MM.1S (cell line): ENCODE data around the gene TMOD3.

Experiments
- DNase-seq: peaks from one replicate; pipeline ENCODE4 v3.0.0-alpha.2; 2015
- H2AFZ ChIP-seq: fragments of 300-600 bp; sonication (generic); 2 replicates; pipeline ENCODE4 v1.6.0; 2016; ENCODE audit warnings: antibody characterized with exemption, low read length
- H3F3A ChIP-seq: fragments of 300-600 bp; sonication (generic); 2 replicates; pipeline ENCODE4 v1.6.1; 2016; ENCODE audit warnings: mild to moderate bottlenecking, antibody characterized with exemption, low read length, moderate library complexity, mixed read lengths; ENCODE audit not compliant: insufficient read depth
- H3K27ac ChIP-seq: fragments of 300-600 bp; sonication (generic); 2 replicates; pipeline ENCODE4 v1.5.1; 2016; ENCODE audit warnings: mild to moderate bottlenecking, low read length
- H3K27me3 ChIP-seq: fragments of 300-600 bp; sonication (generic); replicated peaks from 2 replicates; pipeline ENCODE4 v1.6.0; 2016; ENCODE audit warnings: low read length; ENCODE audit not compliant: insufficient read depth
- H3K36me3 ChIP-seq: fragments of 300-600 bp; sonication (generic); replicated peaks from 2 replicates; pipeline ENCODE4 v1.6.1; 2016; ENCODE audit warnings: mild to moderate bottlenecking, low read length, mixed read lengths; ENCODE audit not compliant: insufficient read depth
- H3K4me1 ChIP-seq: fragments of 300-600 bp; sonication (generic); 2 replicates; pipeline ENCODE4 v1.6.1; 2016; ENCODE audit warnings: low read length, mixed read lengths
- H3K4me2 ChIP-seq: fragments of 300-600 bp; sonication (generic); 2 replicates; pipeline ENCODE4 v1.6.0; 2016; ENCODE audit warnings: low read depth, low read length
- H3K4me3 ChIP-seq: fragments of 300-600 bp; sonication (generic); 2 replicates; pipeline ENCODE4 v1.5.1; 2016; ENCODE audit warnings: low read length, mixed read lengths
- H3K79me2 ChIP-seq: fragments of 300-600 bp; sonication (generic); 2 replicates; pipeline ENCODE4 v1.6.1; 2016; ENCODE audit warnings: mixed run types, low read length, mixed read lengths
- H3K9ac ChIP-seq: fragments of 300-600 bp; sonication (generic); 2 replicates; pipeline ENCODE4 v1.6.1; 2016; ENCODE audit warnings: low read length, mixed read lengths
- H3K9me2 ChIP-seq: fragments of 300-600 bp; sonication (generic); replicated peaks from 2 replicates; pipeline ENCODE4 v1.6.1; 2016; ENCODE audit warnings: mild to moderate bottlenecking, low read length, mixed read lengths; ENCODE audit not compliant: insufficient read depth
- H3K9me3 ChIP-seq: fragments of 300-600 bp; sonication (generic); replicated peaks from 2 replicates; pipeline ENCODE4 v1.6.1; 2016; ENCODE audit warnings: mild to moderate bottlenecking, low read length, mixed read lengths; ENCODE audit not compliant: insufficient read depth
- H4K20me1 ChIP-seq: fragments of 300-600 bp; sonication (generic); 2 replicates; pipeline ENCODE4 v1.6.1; 2016; ENCODE audit warnings: mild to moderate bottlenecking, low read length, moderate library complexity, mixed read lengths; ENCODE audit not compliant: insufficient read depth
- EZH2 ChIP-seq: fragments of 300-600 bp; sonication (generic); optimal IDR thresholded peaks from 2 replicates; pipeline ENCODE3; 2017; ENCODE audit warnings: low read depth, mild to moderate bottlenecking, antibody characterized with exemption, low read length, mixed read lengths
- EZH2phosphoT487 ChIP-seq: fragments of 300-600 bp; sonication (generic); IDR thresholded peaks from 2 replicates; pipeline ENCODE4 v1.6.1; 2018; ENCODE audit warnings: antibody characterized with exemption, low read length
- TF ChIP-seq, protein P1 (sequence below): fragments of 300-600 bp; sonication (generic); IDR thresholded peaks from 2 replicates; pipeline ENCODE4 v1.5.1; 2016; ENCODE audit warnings: antibody characterized with exemption, low read length, mixed read lengths

Gene TMOD3

DNA sequence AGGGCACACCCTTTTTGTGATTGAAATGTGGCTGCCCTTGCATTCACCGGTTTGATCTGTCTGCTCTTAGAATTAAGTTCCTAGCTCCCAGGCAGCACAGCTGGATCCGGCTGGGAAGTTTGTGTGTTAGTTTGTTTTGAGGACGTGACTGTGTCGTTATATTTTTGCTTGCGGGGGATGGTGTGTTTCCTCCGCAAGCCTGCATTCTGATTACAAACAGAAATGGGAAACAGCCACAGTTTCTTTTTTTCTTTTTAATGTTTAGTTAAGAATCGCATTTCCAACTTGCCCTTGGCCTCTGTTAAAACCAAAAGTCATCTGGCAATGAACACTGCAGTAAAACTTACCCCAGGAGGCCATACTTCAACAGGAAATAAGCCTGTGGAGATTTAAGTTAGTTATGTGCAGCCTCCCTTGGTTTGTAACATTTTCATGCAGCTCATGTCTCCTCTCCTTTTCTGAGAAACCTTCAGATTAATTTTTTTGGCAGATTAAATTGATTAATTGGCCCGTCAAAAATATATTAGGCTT, 888 bp downstream of the TMOD3 start:
- TF ChIP-seq EZH2phosphoT487 (no peak), EZH2 (no peak)
- TF ChIP-seq, protein P1, sequence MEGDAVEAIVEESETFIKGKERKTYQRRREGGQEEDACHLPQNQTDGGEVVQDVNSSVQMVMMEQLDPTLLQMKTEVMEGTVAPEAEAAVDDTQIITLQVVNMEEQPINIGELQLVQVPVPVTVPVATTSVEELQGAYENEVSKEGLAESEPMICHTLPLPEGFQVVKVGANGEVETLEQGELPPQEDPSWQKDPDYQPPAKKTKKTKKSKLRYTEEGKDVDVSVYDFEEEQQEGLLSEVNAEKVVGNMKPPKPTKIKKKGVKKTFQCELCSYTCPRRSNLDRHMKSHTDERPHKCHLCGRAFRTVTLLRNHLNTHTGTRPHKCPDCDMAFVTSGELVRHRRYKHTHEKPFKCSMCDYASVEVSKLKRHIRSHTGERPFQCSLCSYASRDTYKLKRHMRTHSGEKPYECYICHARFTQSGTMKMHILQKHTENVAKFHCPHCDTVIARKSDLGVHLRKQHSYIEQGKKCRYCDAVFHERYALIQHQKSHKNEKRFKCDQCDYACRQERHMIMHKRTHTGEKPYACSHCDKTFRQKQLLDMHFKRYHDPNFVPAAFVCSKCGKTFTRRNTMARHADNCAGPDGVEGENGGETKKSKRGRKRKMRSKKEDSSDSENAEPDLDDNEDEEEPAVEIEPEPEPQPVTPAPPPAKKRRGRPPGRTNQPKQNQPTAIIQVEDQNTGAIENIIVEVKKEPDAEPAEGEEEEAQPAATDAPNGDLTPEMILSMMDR, result no peak
- Histone ChIP-seq H3K27me3 (no peaks in the 10 kb centered on the region), H3K36me3 (no peaks in the 10 kb centered on the region), H3K9ac (peak overlapping the region; percentile 70), H4K20me1 (0 out of 2 replicates have a peak, but pooled peaks cover 3% of the 10 kb centered on the region), H3K4me3 (peak overlapping the region; percentile 82), H2AFZ (peak overlapping the region; percentile 75), H3K4me2 (peak overlapping the region; percentile 66), H3K9me2 (no peaks in the 10 kb centered on the region), H3K27ac (peak overlapping the region; percentile 64; the same call in 1 of the 2 replicates), H3K9me3 (no peaks in the 10 kb centered on the region), H3K4me1 (peaks cover 10% of the 10 kb centered on the region), H3F3A (0 out of 2 replicates have a peak, but pooled peaks cover 8% of the 10 kb centered on the region), H3K79me2 (peaks cover 54% of the 10 kb centered on the region)
- DNase-seq, result peak; percentile 27

DNA sequence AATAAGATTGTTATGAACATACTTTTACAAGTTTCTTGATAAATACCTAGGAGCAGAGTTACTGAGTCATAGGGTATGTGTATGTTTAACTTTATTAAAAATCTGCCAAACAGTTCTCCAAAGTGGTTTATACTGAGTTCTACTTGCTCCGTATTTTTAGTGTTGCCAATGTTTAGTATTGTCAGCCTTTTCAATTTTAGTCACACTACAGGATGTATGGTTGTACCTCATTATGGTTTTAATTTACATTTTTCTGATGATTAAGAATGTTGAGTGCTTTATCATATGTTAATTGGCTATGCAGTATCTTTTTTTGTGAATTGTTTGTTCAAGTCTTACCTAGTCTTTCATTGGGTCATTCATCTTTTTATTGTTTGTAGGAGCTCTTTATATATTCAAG, 4.3 kb downstream of the TMOD3 start:
- peaks cover 87% of the 10 kb centered on the region for H3K79me2 ChIP-seq
- no peak overlapping the region for H3K9ac ChIP-seq
- H4K20me1 ChIP-seq, result 0 out of 2 replicates have a peak, but pooled peaks cover 3% of the 10 kb centered on the region
- H3K4me3 ChIP-seq, result no peak overlapping the region
- no peak overlapping the region for H3K4me2 ChIP-seq
- 0 out of 2 replicates have a peak, but pooled peaks cover 8% of the 10 kb centered on the region for H3F3A ChIP-seq
- no peaks in the 10 kb centered on the region for H3K36me3 ChIP-seq
- H3K27me3 ChIP-seq, result no peaks in the 10 kb centered on the region
- no peak for DNase-seq
- H2AFZ ChIP-seq, result no peak overlapping the region
- no peaks in the 10 kb centered on the region for H3K9me3 ChIP-seq
- no peak overlapping the region for H3K27ac ChIP-seq
- H3K4me1 ChIP-seq, result peaks cover 13% of the 10 kb centered on the region
- H3K9me2 ChIP-seq, result no peaks in the 10 kb centered on the region
- TF ChIP-seq EZH2phosphoT487 (no peak), EZH2 (no peak)
- TF ChIP-seq, protein P1, result no peak

DNA sequence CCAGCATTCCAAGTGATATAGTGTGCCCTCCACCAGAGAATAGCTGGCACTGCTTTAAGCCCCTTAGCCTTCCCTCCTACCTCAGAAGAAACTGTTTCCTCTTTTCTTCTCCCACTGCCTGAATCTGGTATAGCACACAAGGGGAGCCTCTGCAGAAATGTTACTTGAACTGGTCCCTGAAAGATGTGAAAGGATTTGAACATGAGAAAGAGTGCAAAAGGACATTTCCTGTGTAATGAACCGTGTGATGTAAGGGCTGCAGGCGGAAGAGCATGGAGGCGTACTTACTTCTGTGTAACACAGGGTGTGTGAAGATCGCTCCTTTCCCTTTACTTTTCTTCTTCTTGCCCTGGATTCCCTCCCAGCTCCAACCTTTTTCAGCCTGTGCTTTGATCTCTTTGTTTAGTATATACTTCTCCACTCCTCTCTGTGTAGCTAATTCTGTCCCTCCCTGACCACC, 8.4 kb downstream of the TMOD3 start:
- peaks cover 9% of the 10 kb centered on the region for H3K4me1 ChIP-seq
- no peak overlapping the region for H3K4me2 ChIP-seq
- no peaks in the 10 kb centered on the region for H3F3A ChIP-seq
- H3K4me3 ChIP-seq, result no peak overlapping the region
- no peak for TF ChIP-seq EZH2phosphoT487
- no peak for TF ChIP-seq EZH2
- TF ChIP-seq, protein P1, result no peak
- H3K36me3 ChIP-seq, result no peaks in the 10 kb centered on the region
- H3K9me2 ChIP-seq, result no peaks in the 10 kb centered on the region
- no peak overlapping the region for H2AFZ ChIP-seq
- no peak overlapping the region for H3K9ac ChIP-seq
- peaks cover 99% of the 10 kb centered on the region for H3K79me2 ChIP-seq
- peaks cover 4% of the 10 kb centered on the region; the same call in 1 of the 2 replicates for H4K20me1 ChIP-seq
- no peak for DNase-seq
- H3K9me3 ChIP-seq, result no peaks in the 10 kb centered on the region
- no peak overlapping the region for H3K27ac ChIP-seq
- H3K27me3 ChIP-seq, result no peaks in the 10 kb centered on the region
